IPS-NIHi11 (cell line): ENCODE measurements around the gene PSME3IP1.
"Not testable (repeated sequence)": the region's sequence is repeated elsewhere in the genome, so short reads cannot be mapped to it uniquely, and the experiment has no call there.

Source experiments
- DNase-seq: peaks from one replicate; pipeline ENCODE4 v3.0.0; 2012; ENCODE audit warnings: mixed read lengths, low spot score

The PSME3IP1 gene

DNA sequence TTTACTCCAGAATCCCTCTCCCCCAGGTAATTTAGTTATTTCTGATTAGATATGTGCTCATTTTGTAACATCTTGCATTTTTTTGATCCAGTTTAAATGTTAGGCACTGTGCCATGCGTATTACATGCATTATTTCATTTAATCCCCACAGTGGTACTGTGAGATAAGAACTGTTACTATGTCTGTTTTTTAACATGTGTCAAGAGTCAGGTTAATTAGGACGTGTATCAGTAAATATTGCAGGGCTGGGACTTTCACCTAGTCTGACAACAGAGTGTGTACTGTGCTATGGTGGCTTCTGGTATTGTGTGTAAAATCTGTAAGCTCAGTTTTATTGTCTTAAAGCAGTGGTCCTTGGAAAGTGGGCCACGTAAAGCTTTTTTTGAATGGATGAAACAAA, 10.9 kb upstream of the PSME3IP1 start:
- no peak for DNase-seq

- no peak for DNase-seq
These were observed 10.4 kb upstream of the PSME3IP1 start for GRCh38 chr16:57196286-57196685.

- no peak for DNase-seq
These were observed 8.7 kb upstream of the PSME3IP1 start for GRCh38 chr16:57194512-57194911.

GRCh38 chr16:57192720-57193486, 7.1 kb upstream of the PSME3IP1 start:
- no peak for DNase-seq

DNA sequence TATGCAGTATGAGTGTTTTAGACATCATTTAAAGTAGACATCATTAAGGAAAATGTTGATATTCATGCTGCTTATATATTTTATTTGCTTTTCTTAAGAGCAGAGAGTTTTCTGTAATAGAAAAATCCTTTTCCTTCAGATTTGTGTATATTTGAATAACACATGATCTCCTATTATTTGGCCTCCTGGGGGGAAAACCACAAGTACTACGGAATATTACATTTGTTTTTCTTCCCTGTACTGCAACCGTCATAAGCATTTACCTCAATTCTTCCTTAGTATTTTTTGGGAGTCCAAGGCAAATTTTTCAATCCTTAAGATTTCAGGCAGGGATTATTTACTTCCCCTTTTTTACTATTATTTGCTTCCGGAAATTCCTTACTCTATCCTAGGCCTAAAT, 6.3 kb upstream of the PSME3IP1 start:
- no peak for DNase-seq

DNA sequence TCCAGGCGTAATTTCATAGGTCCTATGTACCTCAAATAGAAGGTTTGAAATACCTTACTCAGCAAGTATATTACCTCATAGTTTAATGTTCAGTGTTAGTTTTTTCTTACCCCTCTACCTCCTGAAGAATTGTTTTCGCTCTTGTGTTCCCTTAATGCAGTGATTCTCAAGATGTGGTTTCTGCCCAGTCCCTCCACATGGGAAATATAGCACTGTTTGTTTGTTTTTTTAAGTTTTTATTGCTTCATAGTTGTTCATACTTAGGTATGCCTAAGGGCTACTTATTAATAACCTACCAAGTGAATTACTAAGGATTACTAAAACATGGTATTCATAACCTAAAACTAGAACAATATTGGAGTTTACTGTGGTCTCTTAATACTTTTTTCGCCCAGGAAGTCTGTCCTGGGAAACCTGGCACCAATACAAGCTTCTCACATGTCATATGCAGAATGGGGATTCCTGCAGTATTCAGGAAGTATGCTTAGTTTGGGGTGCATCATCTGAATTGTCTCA, 5.3 kb upstream of the PSME3IP1 start:
- DNase-seq, result no peak

GRCh38 chr16:57190136-57190535, 4.3 kb upstream of the PSME3IP1 start:
- no peak for DNase-seq

DNA sequence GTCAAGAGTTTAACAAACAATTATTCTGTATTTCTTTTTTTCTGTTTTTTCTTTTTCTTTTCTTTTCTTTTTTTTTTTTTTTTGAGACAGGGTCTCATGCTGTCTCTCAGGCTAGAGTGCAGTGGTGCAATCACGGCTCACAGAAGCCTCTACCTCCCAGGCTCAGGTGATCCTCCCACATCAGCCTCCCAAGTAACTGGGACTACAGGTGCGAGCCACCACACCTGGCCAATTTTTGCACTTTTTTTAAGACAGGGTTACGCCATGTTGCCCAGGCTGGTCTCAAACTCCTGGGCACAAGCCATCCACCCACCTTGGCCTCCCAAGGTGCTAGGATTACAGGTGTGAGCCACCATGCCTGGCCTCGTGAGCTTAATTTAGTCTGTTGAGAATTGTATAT, 3.7 kb upstream of the PSME3IP1 start:
- DNase-seq, result not testable (repeated sequence)

DNA sequence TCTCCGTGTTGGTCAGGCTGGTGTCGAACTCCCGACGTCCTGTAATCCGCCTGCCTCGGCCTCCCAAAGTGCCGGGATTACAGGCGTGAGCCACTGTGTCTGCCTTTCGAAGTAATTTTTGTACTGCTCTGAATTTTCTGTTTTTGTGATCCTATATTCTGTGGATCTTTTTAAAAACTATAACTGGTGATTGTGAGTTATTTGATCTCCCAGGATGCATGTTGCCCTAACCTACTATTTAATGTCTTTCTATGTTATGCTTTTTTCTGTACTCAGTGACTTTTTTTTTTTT, 2.8 kb upstream of the PSME3IP1 start:
- DNase-seq, result no peak

- DNase-seq, result not testable (repeated sequence)
These were observed 2.3 kb upstream of the PSME3IP1 start for GRCh38 chr16:57187902-57188710.

GRCh38 chr16:57186872-57187854, 1.3 kb upstream of the PSME3IP1 start:
- DNase-seq, result peak; percentile 23

- peak; percentile 50 for DNase-seq
These were observed 344 bp downstream of the PSME3IP1 start for GRCh38 chr16:57185446-57185944.

- DNase-seq, result no peak
These were observed 873 bp downstream of the PSME3IP1 start for GRCh38 chr16:57184887-57185445.

DNA sequence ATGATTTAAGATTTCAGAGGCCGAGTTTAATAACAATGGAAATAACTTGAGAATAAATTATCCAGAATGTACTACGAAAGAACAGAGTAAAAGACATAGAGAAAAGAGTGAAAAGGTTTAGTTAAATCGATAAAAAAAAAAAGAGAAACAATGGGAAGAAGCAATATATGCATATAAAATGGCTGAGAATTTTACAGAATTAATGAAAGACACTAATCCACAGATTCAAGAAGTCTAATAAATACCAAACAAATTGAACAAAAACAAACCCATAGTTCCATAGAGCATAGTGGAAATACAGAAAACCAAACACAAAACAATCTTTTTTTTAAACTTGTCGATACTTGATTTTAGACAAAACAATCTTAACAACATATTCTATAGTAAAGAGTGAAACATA, 1.7 kb downstream of the PSME3IP1 start:
- no peak for DNase-seq

DNA sequence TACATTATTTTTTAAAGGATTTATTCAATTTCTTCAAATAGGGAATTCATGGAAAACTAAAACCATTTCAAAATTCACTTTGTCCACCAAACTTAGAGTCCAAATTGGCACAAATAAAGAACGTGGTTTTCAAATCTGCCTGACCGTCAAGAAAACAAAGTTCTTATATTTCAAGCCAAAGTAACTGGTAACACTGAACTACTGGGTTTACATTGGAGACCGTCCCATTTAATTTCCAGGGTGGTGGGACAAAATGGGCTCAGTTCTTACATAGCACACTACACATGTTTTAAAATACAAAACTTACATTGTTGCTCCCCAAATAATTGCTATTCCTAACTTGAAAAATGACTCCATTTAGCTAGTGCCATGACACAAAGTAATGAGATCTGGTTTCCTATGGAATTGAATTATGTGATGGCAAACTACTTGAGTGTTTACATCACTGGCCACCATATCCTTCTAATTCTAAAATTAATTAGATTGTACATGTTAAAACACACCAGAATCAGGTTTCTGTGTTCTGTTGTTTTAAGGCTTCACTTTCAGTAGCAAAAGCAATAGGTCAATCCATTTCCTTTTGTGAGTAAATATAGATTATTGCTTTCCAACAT, 6.5 kb downstream of the PSME3IP1 start:
- no peak for DNase-seq

DNA sequence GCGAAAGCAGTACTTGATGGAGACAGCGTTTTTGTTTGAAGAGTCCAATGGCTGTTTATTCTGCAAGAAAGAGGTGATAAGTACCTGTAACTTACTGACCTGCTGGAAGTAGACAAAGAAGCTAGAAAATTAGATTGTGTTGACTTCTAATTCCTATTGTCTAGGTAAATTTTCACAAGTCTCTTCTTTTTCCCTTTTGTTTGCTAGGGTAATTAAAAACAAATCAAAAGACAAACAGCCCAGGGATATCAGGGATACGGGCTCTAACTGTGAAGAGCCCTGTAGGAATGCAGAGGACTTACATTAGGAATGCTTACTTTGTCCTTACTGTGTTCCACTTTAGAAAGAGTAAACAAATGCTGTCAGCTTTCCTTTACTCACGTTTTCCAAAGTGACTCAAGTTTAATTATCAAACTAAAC, 7.0 kb downstream of the PSME3IP1 start:
- DNase-seq, result peak; percentile 24

GRCh38 chr16:57178196-57178595, 7.6 kb downstream of the PSME3IP1 start:
- no peak for DNase-seq

DNA sequence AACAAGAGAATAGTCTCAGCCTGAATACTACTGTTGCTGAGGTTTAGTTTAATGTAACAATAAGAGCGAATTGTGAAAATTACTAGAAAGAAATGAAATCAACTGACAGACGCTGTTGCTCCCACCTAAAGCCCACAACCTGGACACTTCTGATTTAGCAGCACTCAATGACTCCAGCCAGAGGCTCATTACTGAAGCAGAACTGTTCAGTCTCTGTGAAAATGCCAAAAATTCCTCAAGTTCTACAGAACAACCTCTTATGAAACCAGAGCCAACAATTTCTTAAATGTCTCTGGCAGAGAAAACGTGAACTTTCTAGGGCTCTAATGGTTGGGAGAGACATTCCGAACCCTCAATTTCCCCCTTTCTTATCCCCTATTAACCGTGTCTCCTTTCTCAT, 9.9 kb downstream of the PSME3IP1 start:
- no peak for DNase-seq

DNA sequence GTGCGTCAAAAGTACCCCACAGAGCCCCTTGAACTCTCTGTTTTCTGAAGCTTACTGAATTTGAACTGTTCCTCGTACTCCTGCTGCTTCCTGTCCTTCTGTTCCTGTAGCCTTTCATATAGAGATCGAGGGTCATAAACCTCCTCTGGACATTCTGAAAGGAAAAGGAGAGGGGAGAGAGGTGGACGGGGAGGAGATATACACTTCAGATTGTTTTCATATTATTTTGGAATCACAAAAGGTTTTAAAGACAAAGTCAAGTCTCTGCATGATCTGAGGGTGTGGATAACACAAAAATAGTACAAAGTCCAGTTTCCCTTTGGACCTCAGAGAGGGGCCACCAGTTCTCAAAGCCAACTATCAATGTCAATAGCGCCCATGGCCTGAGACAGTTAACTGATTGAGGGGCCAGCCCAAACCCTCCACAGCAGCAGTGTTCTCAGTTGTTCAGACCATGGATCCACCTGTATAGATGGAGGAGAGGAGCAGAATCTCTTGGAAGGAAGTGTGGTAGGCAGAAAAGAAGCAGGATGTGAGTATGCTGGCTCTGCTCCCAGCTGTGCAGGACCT, 13.0 kb downstream of the PSME3IP1 start:
- DNase-seq, result no peak

GRCh38 chr16:57169327-57169726, 16.5 kb downstream of the PSME3IP1 start:
- DNase-seq, result no peak

DNA sequence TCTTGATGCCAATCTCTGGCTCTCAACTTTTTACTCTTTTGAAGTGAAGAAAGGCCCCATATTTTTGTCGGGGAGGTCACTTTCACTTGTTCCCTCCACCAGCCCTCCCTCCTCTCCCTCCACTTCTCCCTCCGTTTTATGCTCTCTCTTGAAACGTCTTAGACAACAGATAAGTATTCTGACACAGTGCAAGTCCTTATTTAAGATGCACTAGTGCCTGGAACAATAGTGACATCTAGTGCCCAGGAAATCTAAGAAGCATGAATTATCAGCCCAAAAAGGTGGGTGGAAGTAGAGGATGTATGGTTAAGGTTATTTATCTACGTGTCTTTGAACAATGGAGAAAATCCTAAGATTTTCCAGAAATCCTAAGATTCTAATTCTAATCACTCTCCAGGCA, 17.9 kb downstream of the PSME3IP1 start:
- no peak for DNase-seq
